ENCODE measurements around the gene ZNF768.

ZNF768 gene

DNA sequence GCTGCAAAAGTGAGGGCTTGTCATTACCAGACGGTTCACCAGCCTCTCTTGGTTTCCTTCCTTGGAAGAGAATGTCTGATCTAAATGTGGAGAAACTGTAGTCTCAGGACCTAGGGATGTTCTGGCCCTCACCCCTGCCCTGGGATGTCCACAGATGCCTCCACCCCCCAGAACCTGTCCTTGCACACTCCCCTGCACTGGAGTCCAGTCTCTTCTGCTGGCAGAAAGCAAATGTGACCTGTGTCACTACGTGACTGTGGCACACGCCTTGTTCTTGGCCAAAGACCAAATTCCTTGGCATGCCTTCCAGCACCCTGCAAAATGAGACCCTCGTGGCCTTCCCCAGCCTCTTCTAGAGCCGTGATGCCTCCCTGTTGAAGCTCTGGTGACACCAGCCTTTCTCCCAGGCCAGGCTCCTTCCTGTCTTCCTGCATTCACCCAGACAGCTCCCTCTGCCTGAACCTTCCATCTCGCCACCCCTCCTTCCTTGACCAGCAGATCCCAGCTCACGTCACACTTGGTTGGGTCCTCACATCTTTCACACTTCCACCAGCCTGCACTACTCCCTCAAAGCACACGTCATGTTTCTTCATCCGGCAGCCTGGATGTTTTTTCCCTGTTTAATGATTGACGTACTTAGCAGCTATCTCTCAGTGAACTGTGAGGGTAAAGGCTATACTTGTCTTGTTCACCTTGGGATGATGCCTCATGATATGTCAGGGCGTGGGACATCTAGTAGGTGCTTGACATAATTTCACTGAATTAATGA is 4.3 kb downstream of the ZNF768 start:
- no peak for DNase-seq (ENCODE audit: low spot score)
- peak overlapping the region; percentile 97; the same call in 1 of the 2 replicates for H3K27ac ChIP-seq
- ChIA-PET POLR2A (ENCODE audit: low non-redundant PET) (no interaction called here), CTCF (interaction anchor here (0.7 kb wide), 1 partner anchor 92 kb away, joined by 3 read pairs; the partner anchor contains the start of gene DCTPP1)
- TF ChIP-seq, protein P1, sequence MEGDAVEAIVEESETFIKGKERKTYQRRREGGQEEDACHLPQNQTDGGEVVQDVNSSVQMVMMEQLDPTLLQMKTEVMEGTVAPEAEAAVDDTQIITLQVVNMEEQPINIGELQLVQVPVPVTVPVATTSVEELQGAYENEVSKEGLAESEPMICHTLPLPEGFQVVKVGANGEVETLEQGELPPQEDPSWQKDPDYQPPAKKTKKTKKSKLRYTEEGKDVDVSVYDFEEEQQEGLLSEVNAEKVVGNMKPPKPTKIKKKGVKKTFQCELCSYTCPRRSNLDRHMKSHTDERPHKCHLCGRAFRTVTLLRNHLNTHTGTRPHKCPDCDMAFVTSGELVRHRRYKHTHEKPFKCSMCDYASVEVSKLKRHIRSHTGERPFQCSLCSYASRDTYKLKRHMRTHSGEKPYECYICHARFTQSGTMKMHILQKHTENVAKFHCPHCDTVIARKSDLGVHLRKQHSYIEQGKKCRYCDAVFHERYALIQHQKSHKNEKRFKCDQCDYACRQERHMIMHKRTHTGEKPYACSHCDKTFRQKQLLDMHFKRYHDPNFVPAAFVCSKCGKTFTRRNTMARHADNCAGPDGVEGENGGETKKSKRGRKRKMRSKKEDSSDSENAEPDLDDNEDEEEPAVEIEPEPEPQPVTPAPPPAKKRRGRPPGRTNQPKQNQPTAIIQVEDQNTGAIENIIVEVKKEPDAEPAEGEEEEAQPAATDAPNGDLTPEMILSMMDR (conservative IDR thresholded peaks at IDR 0.05; ENCODE audit: low read depth), result no peak

DNA sequence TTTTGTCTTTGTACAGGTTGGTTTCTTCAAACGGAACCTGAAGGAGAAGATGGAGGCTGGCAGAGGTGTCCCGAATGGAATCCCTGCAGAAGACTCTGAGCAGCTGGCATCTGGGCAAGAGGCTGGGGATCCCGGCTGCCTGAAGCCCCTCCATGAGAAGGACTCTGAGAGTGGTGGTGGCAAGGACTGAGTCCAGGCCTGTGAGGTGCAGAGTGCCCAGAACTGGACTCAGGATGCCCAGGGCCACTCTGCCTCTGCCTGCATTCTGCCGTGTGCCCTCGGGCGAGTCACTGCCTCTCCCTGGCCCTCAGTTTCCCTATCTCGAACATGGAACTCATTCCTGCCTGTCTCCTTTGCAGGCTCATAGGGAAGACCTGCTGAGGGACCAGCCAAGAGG is 4.9 kb downstream of the ZNF768 start:
- 0 out of 2 replicates have a peak overlapping the region, but pooled peaks have one; percentile 97 for H3K27ac ChIP-seq
- POLR2A ChIA-PET (ENCODE audit: low non-redundant PET), result interaction anchor here (0.7 kb wide), 1 partner anchor 22 kb away, joined by 3 read pairs; no protein-coding TSS in a partner anchor
- TF ChIP-seq, protein P1 (conservative IDR thresholded peaks at IDR 0.05; ENCODE audit: low read depth), result no peak
- DNase-seq (ENCODE audit: low spot score), result no peak
- CTCF ChIA-PET, result no interaction called here

DNA sequence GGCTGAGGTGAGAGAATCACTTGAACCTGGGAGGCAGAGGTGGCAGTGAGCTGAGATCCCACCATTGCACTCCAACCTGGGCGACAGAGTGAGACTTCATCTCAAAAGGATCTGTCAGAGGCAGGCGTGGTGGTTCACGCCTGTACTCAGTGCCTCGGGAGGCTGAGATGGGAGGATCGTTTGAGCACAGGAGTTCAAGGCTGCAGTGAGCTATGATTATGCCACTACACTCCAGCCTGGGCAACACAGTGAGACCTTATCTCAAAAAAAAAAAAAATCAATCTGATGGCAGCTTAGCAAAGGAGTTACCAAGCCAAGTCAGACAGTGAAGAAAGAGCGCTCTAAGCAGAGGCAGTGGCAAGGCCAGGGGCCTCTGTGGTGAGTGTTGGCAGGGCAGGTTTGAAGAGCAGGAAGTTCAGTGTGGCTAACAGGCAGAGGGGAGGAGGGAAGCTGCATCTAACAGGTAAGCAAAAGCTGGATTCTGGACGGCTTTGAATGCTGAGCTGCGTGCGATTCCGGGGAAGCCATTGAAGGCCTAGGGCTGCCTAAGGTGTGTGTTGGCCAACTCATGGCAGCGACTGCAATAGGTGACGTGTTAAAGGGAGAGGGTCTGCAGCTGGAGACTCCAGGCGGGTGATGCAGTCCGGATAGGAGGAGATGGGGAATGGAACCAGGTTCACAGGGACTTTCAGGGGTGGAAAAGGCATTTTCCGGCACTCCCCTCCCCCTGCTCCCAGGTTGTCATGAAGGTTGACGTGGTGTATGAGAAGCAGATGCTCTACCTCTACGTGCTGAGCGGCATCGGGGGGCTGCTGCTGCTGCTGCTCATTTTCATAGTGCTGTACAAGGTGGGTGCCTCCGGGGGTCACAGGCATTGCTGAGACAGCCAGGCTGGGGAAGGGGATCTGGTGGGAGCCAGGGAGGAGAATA is 7.0 kb downstream of the ZNF768 start:
- ChIA-PET POLR2A (ENCODE audit: low non-redundant PET) (no interaction called here), CTCF (no interaction called here)
- no peak overlapping the region for H3K27ac ChIP-seq
- DNase-seq (ENCODE audit: low spot score), result no peak
- TF ChIP-seq, protein P1 (conservative IDR thresholded peaks at IDR 0.05; ENCODE audit: low read depth), result no peak

DNA sequence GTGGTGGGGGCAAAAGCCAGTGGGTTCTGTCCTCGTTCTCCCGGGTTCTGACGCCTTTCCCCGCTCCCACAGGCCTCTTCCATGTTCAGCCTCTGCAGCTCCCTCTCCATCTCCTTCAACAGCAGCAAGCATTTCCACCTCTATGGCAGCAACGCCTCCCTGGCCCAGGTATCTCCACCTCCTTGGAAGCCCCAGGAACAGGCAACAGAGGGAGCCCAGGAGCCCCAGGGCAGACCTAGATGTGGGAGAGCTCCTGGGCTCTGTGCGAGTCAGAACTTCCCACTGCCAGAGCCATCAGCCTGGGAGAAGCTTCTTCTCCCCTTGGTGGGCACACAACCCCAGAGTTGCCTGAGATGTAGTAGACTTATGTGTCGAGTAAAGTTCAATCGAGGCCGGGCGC is 7.8 kb downstream of the ZNF768 start:
- TF ChIP-seq, protein P1 (conservative IDR thresholded peaks at IDR 0.05; ENCODE audit: low read depth), result no peak
- no peak for DNase-seq (ENCODE audit: low spot score)
- no peak overlapping the region for H3K27ac ChIP-seq
- CTCF ChIA-PET, result interaction anchor here (0.7 to 0.8 kb wide), 3 partner anchors 8 to 69 kb away, joined by 3 to 5 read pairs (median 3); no protein-coding TSS in a partner anchor
- POLR2A ChIA-PET (ENCODE audit: low non-redundant PET), result no interaction called here

DNA sequence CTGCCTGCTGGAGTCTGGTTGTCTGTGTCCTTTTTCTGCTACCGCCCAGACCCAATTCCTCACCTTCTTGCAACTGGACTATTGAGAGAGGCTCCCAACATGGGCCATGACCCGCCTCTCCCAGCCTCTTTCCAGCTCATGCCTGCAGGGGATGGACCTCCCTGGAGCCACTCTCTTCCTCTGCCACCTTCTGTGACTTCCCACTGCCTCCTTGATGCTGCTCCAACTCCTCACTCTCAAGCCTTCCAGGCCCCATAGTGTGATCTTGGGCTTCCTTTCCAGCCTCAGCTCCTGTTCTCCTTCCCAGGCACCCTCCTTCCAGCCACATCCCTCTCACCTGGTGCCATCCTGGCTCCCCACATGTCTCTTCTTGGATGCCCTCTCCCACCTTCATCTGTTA is 11.1 kb downstream of the ZNF768 start:
- TF ChIP-seq, protein P1 (conservative IDR thresholded peaks at IDR 0.05; ENCODE audit: low read depth), result no peak
- CTCF ChIA-PET, result interaction anchor here (0.6 kb wide), 1 partner anchor 46 kb away, joined by 4 read pairs; no protein-coding TSS in a partner anchor
- POLR2A ChIA-PET (ENCODE audit: low non-redundant PET), result no interaction called here
- DNase-seq (ENCODE audit: low spot score), result no peak
- H3K27ac ChIP-seq, result no peak overlapping the region

DNA sequence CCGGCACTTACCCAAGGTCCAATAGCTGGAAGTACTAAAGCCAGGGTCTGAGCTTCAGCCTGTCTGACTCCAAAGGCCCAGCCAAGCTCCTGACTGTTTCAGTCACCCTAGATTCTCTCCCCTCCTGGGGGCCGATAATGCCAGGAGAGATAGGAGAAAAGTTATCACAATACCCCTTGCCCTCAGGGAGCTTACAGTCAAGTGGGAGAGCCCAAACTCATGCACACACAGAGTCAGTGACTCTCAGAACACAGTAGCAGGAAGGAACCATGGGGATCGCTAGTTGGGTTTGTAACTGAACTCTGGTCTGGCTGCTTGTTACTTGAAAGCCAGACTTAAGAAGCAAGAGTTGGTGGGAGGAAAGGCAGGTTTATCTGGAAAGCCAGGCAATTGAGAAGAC is 14.9 kb downstream of the ZNF768 start:
- CTCF ChIA-PET, result interaction anchor here (0.5 to 0.6 kb wide), 2 partner anchors 84 to 170 kb away, joined by 3 read pairs; no protein-coding TSS in a partner anchor
- TF ChIP-seq, protein P1 (conservative IDR thresholded peaks at IDR 0.05; ENCODE audit: low read depth), result no peak

More for the DNA sequence above, 14.9 kb downstream of the ZNF768 start:
- H3K27ac ChIP-seq, result no peak overlapping the region
- POLR2A ChIA-PET (ENCODE audit: low non-redundant PET), result no interaction called here
- DNase-seq (ENCODE audit: low spot score), result no peak

Data from RWPE1 (cell line).